ENCODE data around the gene NELFE. TPM values are rescaled to one million over a fixed set of nuclear protein-coding genes. Genes with fewer than 3 reads are reported as not detected.

Gene NELFE
- total and polyA plus RNA-seq, 12 donors: 36.5 to 70.4 (median 45.7) TPM

GRCh38 chr6:31963921-31964320 is 5.2 kb upstream of the NELFE start:
- ATAC-seq (no peak), DNase-seq (no peak)
- intact Hi-C loops (cut with DNase I): no loop called here
- Histone ChIP-seq H3K36me3 (peaks cover 0 to 89% (median 74%) of the 10 kb centered on the region in 9 donors), H3K4me1 (peaks cover 0 to 13% (median 9%) of the 10 kb centered on the region in 9 donors), H3K27me3 (no peaks in the 10 kb centered on the region), H3K27ac (no peak overlapping the region), H3K9me3 (no peaks in the 10 kb centered on the region), H3K4me3 (no peak overlapping the region)
- WGBS, 2 donors: 96% methylated on average over 19 of the region's 19 CpGs
- TF ChIP-seq CTCF (IDR thresholded peaks at IDR 0.05): no peak

- Histone ChIP-seq H3K4me1 (peaks cover 6 to 27% (median 20%) of the 10 kb centered on the region in 9 donors), H3K27ac (no peak overlapping the region), H3K27me3 (no peaks in the 10 kb centered on the region), H3K9me3 (no peaks in the 10 kb centered on the region), H3K36me3 (peaks cover 0 to 74% (median 54%) of the 10 kb centered on the region in 9 donors), H3K4me3 (no peak overlapping the region)
- DNase-seq (no peak), ATAC-seq (no peak)
- intact Hi-C loops (cut with DNase I): no loop called here
- WGBS, 2 donors: 95 to 96% methylated on average over 12 of the region's 12 CpGs
- no peak for TF ChIP-seq CTCF (IDR thresholded peaks at IDR 0.05)
Measured at GRCh38 chr6:31961616-31962015, 2.8 kb upstream of the NELFE start.

- intact Hi-C loops (cut with DNase I): loop anchor here in 9 of 10 donors (5.0 to 10.0 kb wide), 4 partner anchors 54 to 414 kb away; partner anchors contain the start of genes ZBTB12 (in 5 of the 9), ATP6V1G2 (in 3 of the 9), DDX39B (in 3 of the 9) and NFKBIL1 (in 3 of the 9)
- Histone ChIP-seq H3K9me3 (no peaks in the 10 kb centered on the region), H3K4me3 (peak overlapping the region; percentile 60 to 99 (median 90)), H3K4me1 (peaks cover 6 to 27% (median 20%) of the 10 kb centered on the region in 9 donors), H3K27me3 (no peaks in the 10 kb centered on the region), H3K27ac (peak overlapping the region; percentile 54 to 95 (median 90)), H3K36me3 (peaks cover 0 to 74% (median 59%) of the 10 kb centered on the region in 9 donors)
- ATAC-seq (peak in 5 of 8 donors; percentile 2 to 43 (median 3)), DNase-seq (no peak)
- no peak for TF ChIP-seq CTCF (IDR thresholded peaks at IDR 0.05)
- WGBS, 2 donors: 9 to 10% methylated on average over 11 of the region's 11 CpGs
Measured at GRCh38 chr6:31958412-31958740, 395 bp downstream of the NELFE start.

- DNase-seq: no peak
- no peak overlapping the region for H3K27ac ChIP-seq
- H3K4me1 ChIP-seq: peaks cover 6 to 27% (median 20%) of the 10 kb centered on the region in 9 donors
- TF ChIP-seq CTCF (IDR thresholded peaks at IDR 0.05): no peak
- 60 to 94% methylated on average over 3 of the region's 3 CpGs for WGBS, 2 donors
- peaks cover 0 to 74% (median 53%) of the 10 kb centered on the region in 9 donors for H3K36me3 ChIP-seq
- no peak for ATAC-seq
- no peaks in the 10 kb centered on the region for H3K9me3 ChIP-seq
- H3K4me3 ChIP-seq: no peak overlapping the region
- H3K27me3 ChIP-seq: no peaks in the 10 kb centered on the region
- intact Hi-C loops (cut with DNase I): loop anchor here in 9 of 10 donors (5.0 to 10.0 kb wide), 4 partner anchors 52 to 412 kb away; partner anchors contain the start of genes ZBTB12 (in 5 of the 9), ATP6V1G2 (in 3 of the 9), DDX39B (in 3 of the 9) and NFKBIL1 (in 3 of the 9)
Measured at GRCh38 chr6:31956796-31957195, 2.0 kb downstream of the NELFE start.
